Astrocyte (in vitro differentiated cells and primary cell): ENCODE measurements around the gene NEB.

Experiments
- CTCF ChIP-seq: IDR thresholded peaks from 2 replicates; pipeline ENCODE4 v1.5.1; 2011; ENCODE audit warnings: low read depth, mild to moderate bottlenecking, inconsistent platforms, low read length, moderate library complexity; ENCODE audit not compliant: insufficient read depth
- EZH2 ChIP-seq: IDR thresholded peaks from 2 replicates; pipeline ENCODE4 v1.6.1; 2012; ENCODE audit warnings: mild to moderate bottlenecking, low read length, inconsistent platforms; ENCODE audit not compliant: insufficient read depth

- TF ChIP-seq CTCF (no peak), EZH2 (no peak)
Measured at GRCh38 chr2:151520976-151521375, 213.3 kb downstream of the NEB start.
